SK-MEL-5 (cell line): ENCODE results near the gene JMJD1C. TPM values are rescaled to one million over a fixed set of nuclear protein-coding genes. Genes with fewer than 3 reads are reported as not detected.
A peak's percentile ranks its signal among the peaks of the same experiment; 100 is the strongest.
"Not testable (repeated sequence)": the region's sequence is repeated elsewhere in the genome, so short reads cannot be mapped to it uniquely, and the experiment has no call there.

ENCODE experiments used
- DNase-seq: peaks from one replicate; pipeline ENCODE4 v3.0.0-alpha.2; 2016; ENCODE audit warnings: low read depth, low spot score
- in situ Hi-C: cut with HindIII; loops from 2 replicates; pipeline ENCODE4 v1.10.0; 2016; ENCODE audit warnings: low sequenced_read_pairs, high pct_unique_total_duplicates, low pct_unique_long_range_greater_than_20kb
- total RNA-seq: library from RNA; depleted of rRNA; stranded (reverse); fragments of >200 nt; shearing (Covaris generic); gene quantifications from 2 replicates; pipeline ENCODE4 v1.2.3, GENCODE V29; 2014

Gene JMJD1C
- total RNA-seq, 1 experiment from 2014 or later, result 30.1 TPM

- in situ Hi-C loops, result no loop called here
- no peak for DNase-seq
These were observed 225.0 kb downstream of the JMJD1C start for GRCh38 chr10:63240807-63241206.

DNA sequence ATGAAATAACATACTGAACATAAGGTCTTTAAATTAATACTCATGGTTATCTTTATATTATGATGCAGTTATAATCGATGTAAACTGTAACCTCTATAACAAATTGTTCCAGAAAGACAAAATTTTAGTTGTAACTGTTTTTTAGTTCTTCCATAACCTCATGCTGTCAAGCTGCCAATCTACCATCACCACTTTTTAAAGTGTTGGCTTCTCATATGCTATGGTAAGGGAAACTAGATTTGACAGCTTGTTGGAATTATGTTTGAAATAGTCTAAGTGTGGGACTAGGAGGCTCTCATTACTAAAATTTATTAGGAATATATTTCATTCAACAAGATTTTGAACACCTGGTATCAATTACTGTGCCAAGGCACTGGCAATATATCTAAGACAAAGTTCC lies 227.3 kb downstream of the JMJD1C start:
- no peak for DNase-seq
- in situ Hi-C loops, result no loop called here

- DNase-seq, result no peak
- in situ Hi-C loops, result no loop called here
These were observed 228.4 kb downstream of the JMJD1C start for GRCh38 chr10:63237396-63237795.

DNA sequence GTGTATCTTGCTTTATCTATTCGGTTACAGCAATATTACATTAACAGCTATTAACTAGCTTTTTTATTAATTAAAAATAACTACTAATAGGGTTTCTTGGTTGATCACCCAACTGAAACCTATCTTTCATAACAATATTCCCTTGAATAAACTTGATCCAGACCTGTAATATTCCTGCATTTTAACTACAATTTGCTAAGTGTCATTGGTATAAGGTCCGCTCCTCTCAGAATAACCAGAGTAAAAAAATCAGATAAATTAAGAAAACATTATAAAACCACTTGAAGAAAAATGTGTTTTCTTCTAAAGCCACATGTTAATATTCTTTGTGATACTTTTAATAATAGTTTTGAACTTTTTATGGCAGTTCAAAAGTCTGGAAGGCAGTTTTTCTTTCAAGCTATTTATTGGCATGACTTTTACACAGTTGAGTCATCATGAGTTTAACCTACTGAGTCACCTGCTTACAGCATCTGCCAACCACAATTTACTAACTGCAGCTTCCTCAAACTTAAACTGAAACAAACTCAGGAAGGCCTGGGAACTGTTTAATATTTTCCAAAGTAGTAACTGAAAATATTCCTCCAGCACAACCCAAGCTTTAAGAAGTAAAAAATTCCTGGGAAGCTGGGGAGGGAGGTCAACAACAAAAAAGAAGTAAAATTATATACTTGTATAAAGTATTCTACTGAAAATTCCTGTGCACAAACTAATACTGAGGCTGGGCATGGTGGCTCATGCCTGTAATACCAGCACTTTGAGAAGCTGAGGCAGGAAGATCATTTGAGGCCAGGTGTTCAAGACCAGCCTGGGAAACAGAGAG lies 229.5 kb downstream of the JMJD1C start:
- in situ Hi-C loops, result no loop called here
- DNase-seq, result peak; percentile 50

- in situ Hi-C loops, DNase-seq: not testable (repeated sequence)
These were observed 230.6 kb downstream of the JMJD1C start for GRCh38 chr10:63235136-63235535.

GRCh38 chr10:63229161-63229560 lies 236.6 kb downstream of the JMJD1C start:
- no peak for DNase-seq
- in situ Hi-C loops, result no loop called here

GRCh38 chr10:63228237-63228636 lies 237.5 kb downstream of the JMJD1C start:
- in situ Hi-C loops, result no loop called here
- DNase-seq, result no peak

DNA sequence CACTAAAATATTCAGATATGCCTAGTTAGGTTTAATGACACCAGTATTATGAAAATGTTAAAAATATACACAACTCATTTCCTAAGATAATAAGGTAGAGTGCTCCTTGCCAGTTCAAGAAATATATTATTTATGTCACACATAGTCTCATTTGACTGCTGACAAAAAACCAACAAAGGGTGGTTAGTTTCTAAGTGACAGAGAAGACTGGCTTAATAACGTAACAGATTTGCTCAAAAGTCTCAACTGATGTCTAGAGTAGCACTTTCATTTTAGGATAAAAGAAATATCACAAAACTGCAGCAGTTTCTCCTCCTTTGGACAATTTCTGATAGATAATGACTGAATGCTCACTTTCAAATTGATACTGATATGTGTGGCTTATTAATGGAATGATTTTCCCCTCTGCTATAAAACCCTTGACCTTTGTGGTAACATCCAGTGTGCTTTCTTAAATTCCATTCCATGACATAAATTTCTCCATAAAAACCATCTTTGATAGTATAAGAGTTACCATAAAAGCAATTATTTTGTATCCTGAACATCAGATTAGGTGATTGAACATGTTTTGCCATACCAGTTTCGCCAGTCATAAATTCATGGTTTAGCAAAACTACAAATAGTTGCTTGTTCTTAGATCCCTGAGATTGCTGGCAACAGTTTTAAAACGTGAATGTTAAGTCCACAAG lies 238.4 kb downstream of the JMJD1C start:
- DNase-seq, result no peak
- in situ Hi-C loops, result no loop called here

DNA sequence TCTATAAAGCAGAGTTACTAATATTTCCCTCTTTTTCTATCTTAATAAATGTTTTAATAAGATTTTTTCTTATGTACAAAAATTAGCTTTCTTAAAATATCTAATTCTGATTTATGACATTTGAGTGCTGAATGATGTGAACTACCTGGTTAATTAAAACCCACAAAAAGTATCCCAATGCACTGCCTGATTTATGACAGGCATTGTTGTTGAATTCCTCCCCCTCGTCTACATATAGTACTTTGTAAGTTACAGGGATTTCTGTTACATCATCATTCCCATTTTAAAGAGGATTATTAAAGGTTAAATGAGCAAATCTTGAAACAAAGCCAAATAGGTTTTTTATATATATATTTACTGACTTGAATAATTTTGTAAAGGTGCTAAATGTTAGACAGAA lies 241.5 kb downstream of the JMJD1C start:
- in situ Hi-C loops, result no loop called here
- DNase-seq, result no peak

- no peak for DNase-seq
- in situ Hi-C loops, result no loop called here
These were observed 243.8 kb downstream of the JMJD1C start for GRCh38 chr10:63221950-63222349.

- DNase-seq, result no peak
- in situ Hi-C loops, result no loop called here
These were observed 246.0 kb downstream of the JMJD1C start for GRCh38 chr10:63219749-63220148.

DNA sequence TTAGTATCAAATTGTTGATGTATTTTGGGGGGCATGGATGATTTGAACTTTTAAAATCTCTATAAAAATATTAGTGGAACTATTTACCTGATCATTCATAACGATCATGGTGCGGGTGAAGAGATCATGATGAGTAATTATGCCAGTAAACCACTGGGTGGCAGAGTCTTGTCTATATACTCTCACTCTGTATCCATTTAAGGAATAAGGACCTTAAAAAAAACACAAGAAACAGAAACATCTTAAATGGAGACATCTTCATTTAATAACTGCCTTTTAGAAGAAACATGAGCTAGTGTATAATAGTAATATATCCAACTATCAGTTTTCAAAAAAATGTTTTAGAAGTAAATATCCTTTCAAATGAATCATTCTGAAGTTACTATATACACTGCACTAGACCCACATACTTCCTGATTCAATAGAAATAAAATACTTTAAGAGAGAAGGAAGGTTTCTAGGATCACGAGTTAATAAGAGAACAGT lies 248.6 kb downstream of the JMJD1C start:
- in situ Hi-C loops, result no loop called here
- DNase-seq, result peak; percentile 60

- no peak for DNase-seq
- in situ Hi-C loops, result no loop called here
These were observed 251.2 kb downstream of the JMJD1C start for GRCh38 chr10:63214571-63214970.

- no peak for DNase-seq
- in situ Hi-C loops, result no loop called here
These were observed 252.3 kb downstream of the JMJD1C start for GRCh38 chr10:63213489-63213888.

- in situ Hi-C loops, result no loop called here
- no peak for DNase-seq
These were observed 255.1 kb downstream of the JMJD1C start for GRCh38 chr10:63210611-63211196.

DNA sequence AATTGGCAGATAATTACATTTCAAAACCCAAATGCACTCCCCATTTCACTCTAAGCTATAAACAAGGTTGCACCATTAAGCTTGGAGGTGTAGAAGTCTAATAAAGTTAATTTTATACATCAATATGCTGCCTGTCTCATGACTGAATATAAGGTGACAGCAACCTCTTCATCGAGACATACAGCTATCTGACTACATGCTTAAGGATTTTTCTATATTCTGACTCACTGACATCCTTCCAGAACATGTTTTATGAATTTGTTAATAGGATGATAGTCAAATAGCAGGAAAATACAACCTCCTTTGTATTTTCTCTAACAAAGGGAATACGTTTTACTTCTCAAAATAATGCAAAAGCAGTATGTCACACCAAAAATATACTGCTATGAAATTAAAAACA lies 256.1 kb downstream of the JMJD1C start:
- in situ Hi-C loops, result no loop called here
- DNase-seq, result no peak

DNA sequence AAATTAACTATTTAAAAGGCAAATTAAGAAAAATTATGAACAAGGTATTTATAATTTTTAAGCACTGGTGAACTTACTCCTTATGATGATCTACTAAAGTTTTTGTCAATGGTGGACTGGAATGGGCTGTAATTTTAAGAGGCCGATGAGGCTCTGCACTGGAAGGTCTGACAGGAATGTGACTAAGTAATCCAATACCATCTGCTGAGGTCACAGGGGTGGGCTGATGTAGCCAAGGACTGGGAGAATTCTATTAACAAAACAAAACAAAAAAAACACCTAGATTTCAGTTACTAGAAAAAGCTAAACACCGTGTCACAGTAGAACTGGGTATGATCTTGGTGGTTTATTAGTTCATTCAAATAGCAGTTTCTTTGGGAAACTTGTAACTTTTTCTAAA lies 256.8 kb downstream of the JMJD1C start:
- in situ Hi-C loops, result no loop called here
- DNase-seq, result no peak

- peak; percentile 80 for DNase-seq
- in situ Hi-C loops, result no loop called here
These were observed 258.6 kb downstream of the JMJD1C start for GRCh38 chr10:63206997-63207811.
